ENCODE data around the gene RNF13.
"Not testable (repeated sequence)": the region's sequence is repeated elsewhere in the genome, so short reads cannot be mapped to it uniquely, and the experiment has no call there.

The RNF13 gene

GRCh38 chr3:149801639-149802038 is 11.4 kb upstream of the RNF13 start:
- DNase-seq, result no peak

GRCh38 chr3:149806171-149806778 is 6.7 kb upstream of the RNF13 start:
- no peak for DNase-seq

GRCh38 chr3:149808209-149808829 is 4.7 kb upstream of the RNF13 start:
- peak; percentile 3 to 33 (median 20) for DNase-seq

GRCh38 chr3:149809699-149810098 is 3.3 kb upstream of the RNF13 start:
- DNase-seq, result no peak

- no peak for DNase-seq
Observed at GRCh38 chr3:149810846-149811245, 2.2 kb upstream of the RNF13 start.

- no peak for DNase-seq
Observed at GRCh38 chr3:149812165-149812605, 830 bp upstream of the RNF13 start.

- DNase-seq, result peak in 4 of 6 experiments; percentile 3 to 16 (median 9)
Observed at GRCh38 chr3:149813367-149814281, 609 bp downstream of the RNF13 start.

- no peak for DNase-seq
Observed at GRCh38 chr3:149815321-149815720, 2.3 kb downstream of the RNF13 start.

GRCh38 chr3:149815728-149816127 is 2.7 kb downstream of the RNF13 start:
- no peak for DNase-seq

- no peak for DNase-seq
Observed at GRCh38 chr3:149816311-149816710, 3.3 kb downstream of the RNF13 start.

GRCh38 chr3:149816986-149817385 is 4.0 kb downstream of the RNF13 start:
- DNase-seq, result no peak

- no peak for DNase-seq
Observed at GRCh38 chr3:149819432-149819831, 6.4 kb downstream of the RNF13 start.

- no peak for DNase-seq
Observed at GRCh38 chr3:149820183-149820582, 7.2 kb downstream of the RNF13 start.

GRCh38 chr3:149826636-149827035 is 13.6 kb downstream of the RNF13 start:
- no peak for DNase-seq

- no peak for DNase-seq
Observed at GRCh38 chr3:149828390-149828789, 15.4 kb downstream of the RNF13 start.

- DNase-seq, result not testable (repeated sequence)
Observed at GRCh38 chr3:149829631-149830030, 16.6 kb downstream of the RNF13 start.

- DNase-seq, result no peak
Observed at GRCh38 chr3:149830902-149831301, 17.9 kb downstream of the RNF13 start.

- DNase-seq, result no peak
Observed at GRCh38 chr3:149831321-149831720, 18.3 kb downstream of the RNF13 start.

GRCh38 chr3:149832086-149832485 is 19.1 kb downstream of the RNF13 start:
- DNase-seq, result no peak

GRCh38 chr3:149833241-149833640 is 20.2 kb downstream of the RNF13 start:
- DNase-seq, result no peak

GRCh38 chr3:149838491-149838890 is 25.5 kb downstream of the RNF13 start:
- DNase-seq, result not testable (repeated sequence)

- not testable (repeated sequence) for DNase-seq
Observed at GRCh38 chr3:149839469-149839868, 26.5 kb downstream of the RNF13 start.

- no peak for DNase-seq
Observed at GRCh38 chr3:149839896-149840295, 26.9 kb downstream of the RNF13 start.

GRCh38 chr3:149843502-149843901 is 30.5 kb downstream of the RNF13 start:
- no peak for DNase-seq

Data from stimulated activated naive CD4-positive, alpha-beta T cell (primary cell).